Natural killer cell (primary cell): ENCODE data around the gene ALDH3B2. TPM values are rescaled to one million over a fixed set of nuclear protein-coding genes. Genes with fewer than 3 reads are reported as not detected.

Source experiments
- ATAC-seq, 3 donors: fragments of 150-1000 bp in 2 of 3; fragments of 200-7000 bp in 1 of 3; cut with Tn5 transposase; 1 replicate in 1 of 3; 2 replicates in 2 of 3; pipeline ENCODE4 v1.10.0; 2021; ENCODE audit warnings: mild to moderate bottlenecking in 2 of 3, moderate library complexity in 2 of 3
- DNase-seq, 2 donors: peaks; one replicate each; pipeline versions ENCODE4 v3.0.0 to v3.0.0-alpha.2; 2013 to 2021; ENCODE audit warnings: mixed read lengths in 1 of 2
- H3K27ac ChIP-seq: one replicate; pipeline ENCODE4 v1.5.1; 2013; ENCODE audit warnings: mild to moderate bottlenecking, low read length
- H3K27me3 ChIP-seq: one replicate; pipeline ENCODE4 v1.6.1; 2013; ENCODE audit warnings: low read length; ENCODE audit not compliant: control insufficient read depth, insufficient read depth
- H3K36me3 ChIP-seq: one replicate; pipeline ENCODE4 v1.6.1; 2013; ENCODE audit warnings: low read length; ENCODE audit not compliant: control insufficient read depth, insufficient read depth
- H3K4me1 ChIP-seq: one replicate; pipeline ENCODE4 v1.6.1; 2013; ENCODE audit warnings: low read length; ENCODE audit not compliant: control insufficient read depth, insufficient read depth
- H3K4me3 ChIP-seq: one replicate; pipeline ENCODE4 v1.5.1; 2013; ENCODE audit warnings: low read length
- H3K9me3 ChIP-seq: one replicate; pipeline ENCODE4 v1.6.1; 2013; ENCODE audit warnings: low read length; ENCODE audit not compliant: control insufficient read depth, insufficient read depth
- H3K27ac Mint-ChIP-seq, 2 donors: one replicate each; pipeline ENCODE4 v1.8.0; 2022; ENCODE audit warnings: mild to moderate bottlenecking in 2 of 2, mixed read lengths in 2 of 2, moderate library complexity in 1 of 2
- H3K27me3 Mint-ChIP-seq, 2 donors: one replicate each; pipeline ENCODE4 v1.8.0; 2022; ENCODE audit warnings: low read depth in 2 of 2, mixed read lengths in 2 of 2
- H3K36me3 Mint-ChIP-seq: one replicate; pipeline ENCODE4 v1.8.0; 2022; ENCODE audit warnings: mixed read lengths
- H3K4me1 Mint-ChIP-seq, 2 donors: one replicate each; pipeline ENCODE4 v1.8.0; 2022; ENCODE audit warnings: mixed read lengths in 2 of 2
- H3K4me3 Mint-ChIP-seq: one replicate; pipeline ENCODE4 v1.8.0; 2022; ENCODE audit warnings: mild to moderate bottlenecking, moderate library complexity, mixed read lengths
- H3K9me3 Mint-ChIP-seq, 2 donors: one replicate each; pipeline ENCODE4 v1.8.0; 2022; ENCODE audit warnings: mixed read lengths in 2 of 2
- CTCF ChIP-seq: fragments of 200-600 bp; IDR thresholded peaks from one replicate; pipeline ENCODE4 v1.8.0; 2022; ENCODE audit warnings: antibody characterized with exemption
- WGBS: methylation state at CpG from one replicate; pipeline ENCODE4 v1.1.7; 2013; ENCODE audit warnings: missing lambda C conversion rate; ENCODE audit not compliant: insufficient coverage; 5-methylcytosine and 5-hydroxymethylcytosine counted together
- intact Hi-C: fragments of 100-400 bp; cut with micrococcal nuclease; formaldehyde crosslinking; loops from one replicate; pipeline ENCODE4 v1.14.2; 2022
- total RNA-seq, 4 donors: library from RNA; stranded (reverse); fragments of 120-200 nt in 1 of 4; gene quantifications; one replicate each; pipeline versions ENCODE4 v1.2.3 to v1.2.4, GENCODE V29; 2013 to 2022

Gene ALDH3B2
- total RNA-seq, 3 donors from 2014 or later (not counting 1 experiment from before 2014, with no cell fraction given), result not detected

DNA sequence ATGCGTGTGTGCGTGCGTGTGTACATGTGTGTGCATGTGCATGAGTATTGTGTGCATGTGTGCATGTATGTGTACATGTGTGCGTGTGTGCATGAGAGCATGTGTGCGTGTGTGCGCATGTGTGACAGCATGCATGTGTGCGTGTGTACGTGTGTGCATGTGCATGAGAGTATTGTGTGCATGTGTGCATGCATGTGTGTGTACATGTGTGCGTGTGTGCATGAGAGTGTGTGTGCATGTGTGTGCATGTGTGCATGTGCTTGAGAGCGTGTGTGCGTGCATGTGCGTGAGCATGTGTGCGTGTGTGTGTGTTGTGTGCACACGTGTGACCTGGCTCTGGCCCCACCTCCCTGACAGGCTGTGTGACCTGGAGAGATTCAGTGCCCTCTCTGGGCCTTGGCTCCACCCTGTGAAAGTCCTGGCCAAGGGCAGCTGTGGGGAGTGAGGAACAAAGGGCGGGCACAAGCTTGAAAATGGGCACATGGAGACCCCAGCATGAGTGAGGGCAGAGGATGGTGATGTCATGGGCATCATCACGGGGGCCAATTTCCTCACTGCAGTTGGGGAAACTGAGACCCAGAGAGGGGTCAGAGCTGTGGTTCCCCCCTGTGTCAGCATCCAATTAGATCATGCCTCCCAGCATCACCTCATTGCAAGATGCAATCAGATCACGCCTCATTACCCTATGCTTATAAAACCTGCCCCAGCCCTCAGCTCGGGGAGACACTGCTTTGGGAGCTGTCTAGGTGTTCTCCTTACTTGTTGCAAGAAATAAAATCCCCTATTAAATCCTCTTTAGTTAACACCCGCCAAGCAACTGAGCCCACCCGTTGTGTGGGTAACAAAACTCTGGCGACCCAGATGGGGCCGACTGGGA, 24.6 kb downstream of the ALDH3B2 start:
- Histone ChIP-seq H3K4me3 (peak overlapping the region; percentile 46), H3K9me3 (no peaks in the 10 kb centered on the region), H3K27me3 (no peaks in the 10 kb centered on the region), H3K4me1 (peaks cover 57% of the 10 kb centered on the region), H3K36me3 (no peaks in the 10 kb centered on the region), H3K27ac (peak overlapping the region; percentile 74)
- no peaks in the 10 kb centered on the region for H3K36me3 Mint-ChIP-seq
- peak overlapping the region; percentile 95 for H3K4me3 Mint-ChIP-seq
- peaks cover 26 to 39% of the 10 kb centered on the region in 2 donors for H3K4me1 Mint-ChIP-seq
- no peaks in the 10 kb centered on the region for H3K9me3 Mint-ChIP-seq
- no peaks in the 10 kb centered on the region for H3K27me3 Mint-ChIP-seq
- DNase-seq (no peak), ATAC-seq (peak in 1 of 3 donors; percentile 3)
- 77% methylated on average over 22 of the region's 22 CpGs for WGBS
- peak overlapping the region; percentile 87 to 94 for H3K27ac Mint-ChIP-seq
- TF ChIP-seq CTCF, result no peak
- intact Hi-C loops, result no loop called here

DNA sequence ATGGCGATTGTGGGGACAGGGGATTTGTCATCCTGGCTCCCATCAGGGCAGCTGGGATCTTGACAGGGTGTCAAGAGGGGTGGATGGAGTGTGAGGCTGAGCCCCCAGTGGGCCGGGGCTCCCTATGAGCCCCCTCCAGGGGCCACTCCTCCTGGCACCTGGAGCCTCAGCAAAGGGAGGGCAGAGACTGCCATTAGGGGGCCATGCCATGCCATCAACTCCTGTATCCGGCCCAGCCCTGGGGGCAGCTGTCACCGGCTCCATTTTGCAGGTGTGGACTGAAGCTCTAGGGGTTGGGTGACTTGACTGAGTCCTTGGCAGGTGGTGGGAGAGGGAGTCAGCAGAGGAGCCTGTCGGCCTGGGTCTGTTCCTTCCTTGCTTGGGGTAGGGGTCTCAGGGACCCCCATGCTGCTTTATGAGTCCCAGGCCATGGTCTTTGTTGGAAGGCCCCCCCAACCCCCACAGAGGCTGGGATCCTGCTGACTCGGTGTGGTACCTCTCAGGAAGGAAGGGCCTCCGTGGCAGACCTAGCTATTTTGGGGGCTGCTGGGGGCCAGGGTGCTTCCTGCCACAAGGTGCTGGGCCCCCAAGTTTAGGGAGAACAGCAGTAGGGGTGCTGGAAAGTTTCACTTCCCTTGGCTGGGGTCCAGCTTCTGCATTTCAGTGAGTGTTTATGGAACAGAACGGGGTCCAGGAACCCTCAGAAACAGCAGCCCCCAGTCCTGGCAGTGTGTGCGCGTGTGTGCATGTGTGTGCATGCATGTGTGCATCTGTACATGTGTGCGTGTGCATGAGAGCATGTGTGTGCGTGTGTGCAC, 25.4 kb downstream of the ALDH3B2 start:
- Histone ChIP-seq H3K9me3 (peaks cover 2% of the 10 kb centered on the region), H3K4me1 (peaks cover 57% of the 10 kb centered on the region), H3K4me3 (no peak overlapping the region), H3K27ac (no peak overlapping the region), H3K36me3 (no peaks in the 10 kb centered on the region), H3K27me3 (no peaks in the 10 kb centered on the region)
- peaks cover 26 to 39% of the 10 kb centered on the region in 2 donors for H3K4me1 Mint-ChIP-seq
- H3K27ac Mint-ChIP-seq, result no peak overlapping the region
- DNase-seq (no peak), ATAC-seq (no peak)
- intact Hi-C loops, result no loop called here
- H3K4me3 Mint-ChIP-seq, result no peak overlapping the region
- no peaks in the 10 kb centered on the region for H3K9me3 Mint-ChIP-seq
- H3K36me3 Mint-ChIP-seq, result no peaks in the 10 kb centered on the region
- 40% methylated on average over 12 of the region's 12 CpGs for WGBS
- no peak for TF ChIP-seq CTCF
- no peaks in the 10 kb centered on the region for H3K27me3 Mint-ChIP-seq

DNA sequence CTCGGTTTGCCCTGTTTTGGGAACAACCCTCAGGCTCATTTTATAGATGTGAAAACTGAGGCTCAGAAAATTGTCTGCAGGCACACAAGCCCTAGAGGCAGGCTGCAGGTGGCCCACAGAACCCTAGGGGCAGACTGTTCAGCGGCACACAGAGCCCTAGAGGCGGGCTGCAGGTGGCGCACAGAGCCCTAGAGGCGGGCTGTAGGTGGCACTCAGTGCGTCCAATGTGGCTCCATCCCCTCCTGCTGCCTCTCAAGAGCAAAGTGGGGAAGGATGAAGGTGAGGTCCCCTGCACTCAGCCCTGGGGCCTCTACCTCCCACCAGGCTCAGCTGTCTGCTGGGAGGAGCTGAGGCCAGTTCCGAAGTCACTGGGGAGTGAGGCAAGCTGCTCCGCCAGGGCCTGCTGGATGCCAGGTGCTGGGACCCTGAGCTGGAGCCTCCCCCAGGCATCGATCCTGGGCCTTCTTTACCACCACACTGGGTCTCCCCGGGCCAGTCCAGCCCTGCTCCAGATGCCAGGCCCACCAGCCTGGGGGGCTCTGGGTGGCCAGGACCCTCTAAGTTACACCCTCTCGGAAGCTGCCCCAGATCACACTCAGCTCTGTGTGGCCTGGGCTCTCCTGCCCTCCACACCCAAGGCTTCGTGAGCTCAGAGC, 26.2 kb downstream of the ALDH3B2 start:
- Histone ChIP-seq H3K9me3 (peaks cover 3% of the 10 kb centered on the region), H3K27ac (no peak overlapping the region), H3K36me3 (no peaks in the 10 kb centered on the region), H3K27me3 (no peaks in the 10 kb centered on the region), H3K4me3 (no peak overlapping the region), H3K4me1 (peaks cover 57% of the 10 kb centered on the region)
- Mint-ChIP-seq H3K9me3 (no peaks in the 10 kb centered on the region), H3K4me3 (peak overlapping the region; percentile 9), H3K4me1 (peaks cover 26 to 39% of the 10 kb centered on the region in 2 donors), H3K36me3 (no peaks in the 10 kb centered on the region), H3K27me3 (no peaks in the 10 kb centered on the region), H3K27ac (peak overlapping the region in 1 of 2 donors; percentile 49)
- peak; percentile 15 for TF ChIP-seq CTCF
- WGBS, result 54% methylated on average over 12 of the region's 12 CpGs
- peak; percentile 66 to 73 (median 71) for ATAC-seq
- DNase-seq, result peak in 1 of 2 donors; percentile 74
- intact Hi-C loops, result no loop called here
